ENCODE results near the gene MEP1A.
"Not testable (repeated sequence)": the region's sequence is repeated elsewhere in the genome, so short reads cannot be mapped to it uniquely, and the experiment has no call there.

Gene MEP1A

DNA sequence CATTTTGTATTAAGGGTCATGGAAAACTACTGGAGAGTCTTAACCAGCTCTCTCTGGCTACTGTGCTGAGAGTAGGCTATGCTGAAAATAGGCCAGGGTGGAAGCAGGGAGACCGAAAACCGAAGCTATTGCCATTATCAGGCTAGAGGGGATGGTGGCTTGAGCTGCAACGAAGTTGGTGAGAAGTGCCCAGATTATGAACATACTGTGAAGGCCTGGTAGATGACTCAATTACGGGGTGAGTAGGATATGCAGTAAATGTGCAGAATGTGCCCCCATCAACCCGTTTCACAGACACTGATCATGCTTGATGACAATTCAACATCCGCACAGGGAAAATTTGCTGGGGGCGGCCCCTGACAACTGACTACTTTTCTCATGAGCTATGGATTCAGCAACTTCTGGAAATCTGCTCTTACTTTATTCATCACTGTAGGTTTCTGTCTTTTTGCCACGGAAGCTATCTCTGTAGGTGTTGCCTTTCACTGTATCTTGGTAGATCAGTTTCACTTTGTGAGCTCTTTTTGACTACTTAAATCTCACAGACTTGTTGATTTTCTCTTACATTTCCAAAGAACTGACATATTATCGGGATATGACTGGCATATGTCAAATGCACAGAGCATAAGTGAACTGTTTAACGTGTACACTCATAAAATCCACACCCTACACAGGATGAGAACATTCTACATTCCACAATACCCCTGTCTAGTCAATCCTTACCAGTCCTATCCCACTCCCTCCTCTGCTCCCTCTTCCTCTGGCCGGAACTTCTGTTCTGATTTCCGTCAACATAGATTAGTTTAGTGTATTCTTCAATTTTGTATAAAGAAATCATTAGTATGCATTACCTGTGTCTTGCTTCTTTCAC is 15.5 kb upstream of the MEP1A start:
- no peak for DNase-seq

DNA sequence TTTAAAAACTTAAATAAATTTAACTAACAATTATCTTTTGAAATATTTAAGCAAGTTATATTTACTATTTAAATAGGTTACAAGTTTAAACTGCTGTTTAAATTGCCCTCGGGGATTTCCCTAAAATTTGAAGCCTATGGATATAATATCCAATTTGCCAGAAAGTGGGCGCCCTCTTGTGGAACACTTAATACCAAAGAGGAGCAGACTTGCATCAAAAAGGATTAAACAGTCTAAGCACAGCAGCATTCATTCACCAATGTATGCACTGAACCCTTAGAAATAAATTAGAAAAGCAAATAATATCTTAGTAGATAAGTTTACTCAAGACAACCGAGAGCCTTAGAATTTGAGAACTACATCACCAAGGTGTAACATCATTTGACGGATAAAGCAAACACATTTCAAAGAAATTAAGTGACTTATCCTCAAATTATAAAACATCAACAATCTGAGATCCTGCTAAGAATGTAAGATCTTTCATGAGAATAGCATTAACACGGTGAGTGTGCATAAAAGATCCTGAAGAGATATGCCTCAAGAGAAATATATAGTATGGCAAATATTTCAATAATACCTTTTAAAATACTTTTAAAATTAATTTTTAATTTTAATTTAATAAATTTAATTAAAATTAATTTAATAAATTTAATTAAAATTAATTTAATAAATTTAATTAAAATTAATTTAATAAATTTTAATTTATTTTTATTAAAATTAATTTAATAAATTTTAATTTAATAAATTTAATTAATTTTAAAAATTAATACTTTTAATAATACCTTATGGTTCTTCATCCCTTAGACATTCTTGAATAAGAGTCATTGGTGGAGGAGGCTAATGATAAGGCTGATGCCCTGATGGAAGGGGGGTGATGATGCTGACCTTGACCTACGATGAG is 11.5 kb upstream of the MEP1A start:
- peak; percentile 63 for DNase-seq

DNA sequence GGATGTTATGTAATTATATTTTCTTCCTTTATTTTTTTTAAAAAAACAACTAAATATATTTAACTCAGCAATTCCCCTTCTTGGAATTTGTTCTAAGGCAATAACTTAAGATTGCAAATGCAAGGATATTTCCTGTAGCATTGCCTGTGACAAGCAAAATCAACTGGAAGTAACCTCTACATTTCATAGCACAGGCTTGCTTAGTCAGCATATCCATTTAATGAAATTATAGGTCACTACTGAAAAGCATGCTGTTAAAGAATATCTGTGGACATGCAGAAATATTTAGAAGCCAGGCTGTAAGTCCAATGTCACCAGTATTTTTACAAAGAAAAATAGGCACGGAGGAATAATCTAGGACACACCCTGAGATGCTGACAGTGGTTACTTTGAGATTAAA is 8.7 kb upstream of the MEP1A start:
- DNase-seq: no peak

GRCh38 chr6:46787871-46788540 is 5.2 kb upstream of the MEP1A start:
- DNase-seq: no peak

DNA sequence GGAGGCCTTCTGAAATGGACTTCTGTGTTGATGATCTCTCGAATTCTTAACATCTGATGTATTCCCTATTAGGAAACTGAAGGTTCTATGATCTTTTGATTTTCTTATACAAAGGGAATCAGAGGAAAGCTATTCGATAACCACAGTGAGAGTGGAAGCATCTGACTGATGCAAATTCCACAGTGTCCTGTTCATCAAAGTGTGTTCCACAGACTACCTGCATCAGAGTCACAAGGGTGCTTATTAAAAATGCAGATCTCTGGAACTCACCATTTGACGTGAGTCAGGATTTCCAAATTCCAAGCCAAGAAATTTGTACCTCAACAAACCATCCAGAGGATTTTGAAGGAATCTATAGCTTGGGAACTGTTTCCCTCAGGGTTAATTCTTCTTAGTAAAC is 4.4 kb upstream of the MEP1A start:
- no peak for DNase-seq

GRCh38 chr6:46789434-46790354 is 3.5 kb upstream of the MEP1A start:
- DNase-seq: no peak

GRCh38 chr6:46790355-46790874 is 2.8 kb upstream of the MEP1A start:
- no peak for DNase-seq

DNA sequence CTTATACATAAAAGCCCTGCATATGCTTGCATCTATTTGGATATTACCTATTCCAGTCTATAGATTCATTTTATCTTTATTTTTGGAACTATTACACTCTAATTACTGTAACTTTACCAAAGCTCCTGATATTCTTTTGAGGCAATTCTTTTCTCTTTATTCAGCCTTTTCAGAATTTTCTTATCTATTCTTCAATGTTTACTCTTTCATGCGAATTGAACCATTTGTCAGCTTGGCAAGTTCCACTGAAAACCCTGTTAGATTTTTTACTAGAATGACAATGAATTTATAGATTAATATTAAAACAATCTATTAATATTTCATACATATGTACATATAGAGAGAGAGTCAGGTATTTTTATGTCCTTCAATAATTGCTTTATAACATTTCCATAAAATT is 554 bp upstream of the MEP1A start:
- DNase-seq: no peak

- no peak for DNase-seq
Measured at GRCh38 chr6:46794068-46794467, 879 bp downstream of the MEP1A start.

DNA sequence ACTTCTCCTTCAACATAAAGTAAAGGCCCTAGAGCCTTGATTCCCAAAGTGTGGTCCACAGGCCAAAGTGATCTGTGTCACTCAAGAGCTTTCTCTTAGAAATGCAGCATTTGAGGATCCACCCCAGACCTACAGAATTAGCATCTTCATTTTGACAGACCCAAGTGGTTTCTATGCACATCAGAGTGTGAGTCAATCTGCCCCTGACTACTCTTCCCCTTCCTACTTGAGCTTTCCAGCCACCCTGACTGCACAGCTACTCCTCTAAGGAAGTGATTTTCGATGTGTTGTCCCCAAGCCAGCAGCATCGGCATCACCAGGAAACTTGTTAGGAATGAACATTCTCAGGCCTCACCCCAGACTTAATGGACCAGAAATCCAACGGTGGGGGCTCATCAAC is 2.6 kb downstream of the MEP1A start:
- DNase-seq: no peak

- DNase-seq: no peak
Measured at GRCh38 chr6:46796848-46797580, 3.8 kb downstream of the MEP1A start.

GRCh38 chr6:46799657-46800056 is 6.5 kb downstream of the MEP1A start:
- DNase-seq: no peak

- DNase-seq: no peak
Measured at GRCh38 chr6:46808806-46809205, 15.6 kb downstream of the MEP1A start.

DNA sequence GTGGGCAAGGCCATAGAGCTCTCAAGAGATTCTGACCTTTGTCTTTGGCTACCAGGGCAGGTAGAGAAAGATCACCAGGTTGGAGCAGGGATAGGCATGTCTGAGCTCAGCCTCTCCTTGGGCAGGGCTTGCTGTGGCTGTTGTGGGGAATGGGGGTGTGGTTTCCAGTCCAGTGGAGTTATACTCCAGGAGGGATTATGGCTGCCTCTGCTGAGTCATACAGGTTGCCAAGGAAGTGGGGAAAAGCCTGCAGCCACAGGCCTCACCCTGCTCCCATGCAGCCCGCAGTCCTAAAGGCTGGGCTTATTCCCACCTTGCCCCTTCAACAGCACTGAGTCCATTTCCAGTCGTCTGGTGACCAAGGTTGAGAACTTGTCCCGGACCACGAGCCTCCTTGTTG is 21.9 kb downstream of the MEP1A start:
- DNase-seq: no peak

DNA sequence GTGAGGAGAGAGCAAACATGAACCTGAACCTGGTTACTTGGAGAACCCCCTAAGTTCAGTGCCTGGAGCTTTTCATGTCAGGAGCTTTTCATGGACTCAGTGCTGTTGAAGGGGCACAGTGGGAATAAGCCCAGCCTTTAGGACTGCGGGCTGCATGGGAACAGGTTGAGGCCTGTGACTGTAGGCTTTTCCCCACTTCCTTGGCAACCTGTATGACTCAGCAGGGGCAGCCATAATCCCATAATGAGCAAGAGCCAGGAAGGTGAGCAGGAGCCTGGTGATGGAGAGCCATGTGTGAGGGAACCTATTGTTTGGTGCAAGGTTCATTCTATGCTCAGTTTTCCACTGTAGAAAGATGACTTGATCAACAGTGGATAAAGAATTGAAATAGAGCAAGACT is 23.4 kb downstream of the MEP1A start:
- no peak for DNase-seq

GRCh38 chr6:46819561-46819960 is 26.4 kb downstream of the MEP1A start:
- DNase-seq: no peak

- no peak for DNase-seq
Measured at GRCh38 chr6:46821458-46821881, 28.3 kb downstream of the MEP1A start.

DNA sequence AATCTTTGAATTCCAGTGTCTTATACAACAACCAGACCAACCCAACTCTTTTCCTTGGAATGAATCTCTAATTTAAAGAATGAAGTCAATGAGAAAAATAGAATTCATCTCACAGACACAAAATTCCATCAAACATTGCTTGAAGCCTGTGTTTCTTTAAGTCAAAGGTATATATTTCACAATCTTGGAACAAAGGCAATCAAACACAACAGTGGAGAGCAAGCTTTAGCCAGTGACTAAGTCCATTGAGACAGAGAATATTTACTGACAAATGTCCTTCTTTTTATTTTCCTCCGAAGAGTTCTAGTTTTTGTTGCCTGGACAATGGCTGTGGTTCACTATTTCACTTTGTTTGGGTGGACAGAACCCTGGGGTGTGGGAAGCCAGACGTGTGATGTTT is 35.8 kb downstream of the MEP1A start:
- DNase-seq: no peak

GRCh38 chr6:46832816-46833215 is 39.6 kb downstream of the MEP1A start:
- no peak for DNase-seq

GRCh38 chr6:46834257-46834916 is 41.2 kb downstream of the MEP1A start:
- not testable (repeated sequence) for DNase-seq

- not testable (repeated sequence) for DNase-seq
Measured at GRCh38 chr6:46834991-46835390, 41.8 kb downstream of the MEP1A start.

Measured in hematopoietic multipotent progenitor cell treated with erythropoietin and hydrocortisone succinate and interleukin-3 and kit ligand, for 8 days (in vitro differentiated cells).